ENCODE measurements around the gene GCG.

Gene GCG

DNA sequence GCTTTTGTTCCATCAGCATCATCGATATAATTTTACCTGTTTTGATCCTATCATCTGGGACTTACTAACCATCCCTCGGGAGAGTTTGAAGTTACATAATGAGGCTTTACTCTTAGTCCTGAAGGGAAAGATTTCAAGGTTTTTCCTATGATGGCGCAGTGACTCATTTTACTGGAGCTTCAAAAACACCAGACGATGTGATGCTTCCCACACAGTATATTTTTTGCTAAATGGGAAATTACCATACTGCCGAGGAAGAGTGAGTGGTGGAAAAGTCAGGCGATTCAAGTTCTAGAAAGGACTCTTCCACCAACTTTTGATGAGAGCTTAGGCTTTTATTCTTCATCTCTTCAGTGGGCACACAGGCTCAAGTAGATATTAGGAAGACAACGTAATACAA, 44.6 kb upstream of the GCG start:
- Histone ChIP-seq H3K36me3 (no peaks in the 10 kb centered on the region), H3K4me1 (ENCODE audit: control insufficient read depth in 1 of 2, insufficient read depth in 1 of 2, low read depth in 1 of 2, low read length in 1 of 2) (no peaks in the 10 kb centered on the region), H3K27ac (no peak overlapping the region), H3K4me3 (ENCODE audit: low read depth in 1 of 2, low read length in 1 of 2) (no peak overlapping the region), H3K9me3 (no peaks in the 10 kb centered on the region), H3K27me3 (no peaks in the 10 kb centered on the region)
- TF ChIP-seq, protein P1, sequence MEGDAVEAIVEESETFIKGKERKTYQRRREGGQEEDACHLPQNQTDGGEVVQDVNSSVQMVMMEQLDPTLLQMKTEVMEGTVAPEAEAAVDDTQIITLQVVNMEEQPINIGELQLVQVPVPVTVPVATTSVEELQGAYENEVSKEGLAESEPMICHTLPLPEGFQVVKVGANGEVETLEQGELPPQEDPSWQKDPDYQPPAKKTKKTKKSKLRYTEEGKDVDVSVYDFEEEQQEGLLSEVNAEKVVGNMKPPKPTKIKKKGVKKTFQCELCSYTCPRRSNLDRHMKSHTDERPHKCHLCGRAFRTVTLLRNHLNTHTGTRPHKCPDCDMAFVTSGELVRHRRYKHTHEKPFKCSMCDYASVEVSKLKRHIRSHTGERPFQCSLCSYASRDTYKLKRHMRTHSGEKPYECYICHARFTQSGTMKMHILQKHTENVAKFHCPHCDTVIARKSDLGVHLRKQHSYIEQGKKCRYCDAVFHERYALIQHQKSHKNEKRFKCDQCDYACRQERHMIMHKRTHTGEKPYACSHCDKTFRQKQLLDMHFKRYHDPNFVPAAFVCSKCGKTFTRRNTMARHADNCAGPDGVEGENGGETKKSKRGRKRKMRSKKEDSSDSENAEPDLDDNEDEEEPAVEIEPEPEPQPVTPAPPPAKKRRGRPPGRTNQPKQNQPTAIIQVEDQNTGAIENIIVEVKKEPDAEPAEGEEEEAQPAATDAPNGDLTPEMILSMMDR (IDR thresholded peaks at IDR 0.05): no peak

DNA sequence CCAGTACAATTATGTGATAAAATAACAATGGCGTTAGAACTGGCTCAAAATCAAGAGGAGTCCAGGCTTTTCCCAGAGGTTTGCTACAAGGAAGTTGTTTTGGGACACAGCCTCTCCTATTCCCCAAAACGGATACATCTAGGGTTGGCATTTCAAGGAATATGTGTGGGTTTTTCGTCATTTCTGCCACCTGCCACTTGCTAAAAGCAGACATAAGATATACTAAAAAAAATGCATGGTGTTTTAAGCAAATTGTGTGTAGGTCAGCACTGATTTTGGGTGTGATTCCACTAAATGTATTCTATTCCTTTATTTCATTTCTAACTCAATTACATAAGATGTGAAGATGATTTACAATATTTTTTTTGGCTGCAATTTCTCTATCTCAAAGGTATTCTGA, 36.4 kb upstream of the GCG start:
- Histone ChIP-seq H3K9me3 (no peaks in the 10 kb centered on the region), H3K36me3 (no peaks in the 10 kb centered on the region), H3K27ac (no peak overlapping the region), H3K4me1 (ENCODE audit: control insufficient read depth in 1 of 2, insufficient read depth in 1 of 2, low read depth in 1 of 2, low read length in 1 of 2) (no peaks in the 10 kb centered on the region), H3K4me3 (ENCODE audit: low read depth in 1 of 2, low read length in 1 of 2) (no peak overlapping the region), H3K27me3 (no peaks in the 10 kb centered on the region)
- TF ChIP-seq, protein P1 (IDR thresholded peaks at IDR 0.05): no peak

DNA sequence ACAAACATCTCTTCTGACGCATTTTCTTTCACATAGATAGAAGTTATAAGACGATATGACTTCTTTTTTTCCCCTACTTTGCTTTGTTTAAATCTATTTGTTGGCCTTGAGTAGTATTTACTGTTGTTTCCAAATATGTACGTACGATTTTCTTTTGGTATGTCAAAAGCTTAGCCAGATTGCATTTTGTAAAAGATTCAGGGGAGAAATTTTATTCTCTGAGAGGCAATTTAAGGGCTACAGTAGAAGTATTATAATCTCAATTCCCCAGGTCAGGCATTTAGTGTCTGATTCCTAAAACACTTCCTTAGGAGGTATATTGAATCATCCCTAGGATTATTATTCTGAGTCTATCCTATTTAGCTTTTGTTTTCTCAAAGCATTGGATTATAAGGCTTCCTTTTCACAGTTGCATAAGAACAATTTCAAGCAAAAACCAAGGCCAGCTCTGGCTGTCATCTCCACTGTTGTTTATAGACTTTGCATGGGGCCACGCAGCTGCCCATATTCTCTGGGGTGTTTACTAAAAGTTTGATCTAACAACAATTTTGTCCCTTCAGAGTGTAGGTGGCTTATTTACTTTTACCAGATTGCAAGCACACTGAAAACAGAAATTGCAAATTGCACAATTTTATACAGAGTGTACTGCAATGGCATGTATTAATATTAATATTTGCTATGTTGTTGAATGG, 33.6 kb upstream of the GCG start:
- Histone ChIP-seq H3K4me3 (ENCODE audit: low read depth in 1 of 2, low read length in 1 of 2) (no peak overlapping the region), H3K27ac (no peak overlapping the region), H3K4me1 (ENCODE audit: control insufficient read depth in 1 of 2, insufficient read depth in 1 of 2, low read depth in 1 of 2, low read length in 1 of 2) (no peaks in the 10 kb centered on the region), H3K9me3 (no peaks in the 10 kb centered on the region), H3K27me3 (no peaks in the 10 kb centered on the region), H3K36me3 (no peaks in the 10 kb centered on the region)
- TF ChIP-seq, protein P1 (IDR thresholded peaks at IDR 0.05): no peak

DNA sequence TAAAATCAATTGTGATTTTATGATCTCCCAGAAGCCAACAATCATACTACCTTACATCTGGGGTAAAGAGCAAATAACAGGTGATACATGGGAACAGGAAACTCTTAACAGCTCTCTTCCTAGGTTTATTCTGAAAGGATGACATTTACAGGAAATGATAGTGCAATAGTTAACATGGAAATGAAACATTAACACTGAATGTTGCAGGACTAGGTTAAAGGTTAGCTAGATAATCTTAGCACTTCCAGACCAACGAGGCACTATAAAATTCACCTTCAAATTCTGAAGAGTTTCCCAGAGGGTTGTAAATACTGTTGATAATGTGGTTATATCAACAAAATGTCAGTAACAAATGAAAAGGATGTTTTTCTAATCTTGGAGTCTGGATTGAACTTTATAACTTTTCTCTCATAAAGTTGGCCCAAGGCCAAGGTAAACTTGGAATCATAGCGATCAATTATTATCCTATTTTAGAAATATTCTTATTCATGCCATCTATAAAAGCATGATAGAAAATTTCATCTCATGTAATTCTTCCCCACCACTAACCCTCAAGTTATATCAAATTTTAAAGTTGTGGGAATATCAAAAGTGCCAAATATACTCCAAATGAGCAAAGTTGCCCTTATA, 32.9 kb upstream of the GCG start:
- TF ChIP-seq, protein P1 (IDR thresholded peaks at IDR 0.05): no peak
- H3K4me3 ChIP-seq (ENCODE audit: low read depth in 1 of 2, low read length in 1 of 2): no peak overlapping the region
- no peaks in the 10 kb centered on the region for H3K9me3 ChIP-seq
- no peak overlapping the region for H3K27ac ChIP-seq
- H3K27me3 ChIP-seq: no peaks in the 10 kb centered on the region
- no peaks in the 10 kb centered on the region for H3K4me1 ChIP-seq (ENCODE audit: control insufficient read depth in 1 of 2, insufficient read depth in 1 of 2, low read depth in 1 of 2, low read length in 1 of 2)
- H3K36me3 ChIP-seq: no peaks in the 10 kb centered on the region

DNA sequence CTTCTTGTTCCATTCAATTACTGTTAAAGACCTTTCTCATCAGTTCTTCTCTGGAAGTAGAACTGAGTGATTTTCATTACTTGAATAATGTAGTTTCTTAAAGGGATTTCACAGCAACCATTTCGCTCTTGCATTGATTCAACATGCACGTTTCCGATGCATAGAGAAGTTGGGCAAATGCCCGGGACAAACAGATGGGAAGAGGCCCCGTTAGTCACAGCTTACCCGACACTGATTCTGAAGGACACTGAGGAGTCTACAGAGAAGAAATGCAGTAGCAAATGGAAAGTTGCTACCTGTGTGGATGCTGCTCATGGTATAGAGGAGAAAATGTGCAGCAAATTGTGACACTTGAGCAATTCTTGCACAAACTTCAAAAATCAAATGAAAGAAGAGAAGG, 32.3 kb upstream of the GCG start:
- H3K36me3 ChIP-seq: no peaks in the 10 kb centered on the region
- no peaks in the 10 kb centered on the region for H3K4me1 ChIP-seq (ENCODE audit: control insufficient read depth in 1 of 2, insufficient read depth in 1 of 2, low read depth in 1 of 2, low read length in 1 of 2)
- H3K27ac ChIP-seq: no peak overlapping the region
- no peaks in the 10 kb centered on the region for H3K9me3 ChIP-seq
- no peak overlapping the region for H3K4me3 ChIP-seq (ENCODE audit: low read depth in 1 of 2, low read length in 1 of 2)
- H3K27me3 ChIP-seq: no peaks in the 10 kb centered on the region
- TF ChIP-seq, protein P1 (IDR thresholded peaks at IDR 0.05): no peak

Data from neutrophil (primary cell).